MM.1S (cell line): ENCODE data around the gene BOC.

Source experiments
- EZH2phosphoT487 ChIP-seq: fragments of 300-600 bp; sonication (generic); IDR thresholded peaks from 2 replicates; pipeline ENCODE4 v1.6.1; 2018; ENCODE audit warnings: antibody characterized with exemption, low read length
- TF ChIP-seq, protein P1 (sequence below): fragments of 300-600 bp; sonication (generic); IDR thresholded peaks from 2 replicates; pipeline ENCODE4 v1.5.1; 2016; ENCODE audit warnings: antibody characterized with exemption, low read length, mixed read lengths

GRCh38 chr3:113231827-113232253 lies 20.5 kb downstream of the BOC start:
- TF ChIP-seq, protein P1, sequence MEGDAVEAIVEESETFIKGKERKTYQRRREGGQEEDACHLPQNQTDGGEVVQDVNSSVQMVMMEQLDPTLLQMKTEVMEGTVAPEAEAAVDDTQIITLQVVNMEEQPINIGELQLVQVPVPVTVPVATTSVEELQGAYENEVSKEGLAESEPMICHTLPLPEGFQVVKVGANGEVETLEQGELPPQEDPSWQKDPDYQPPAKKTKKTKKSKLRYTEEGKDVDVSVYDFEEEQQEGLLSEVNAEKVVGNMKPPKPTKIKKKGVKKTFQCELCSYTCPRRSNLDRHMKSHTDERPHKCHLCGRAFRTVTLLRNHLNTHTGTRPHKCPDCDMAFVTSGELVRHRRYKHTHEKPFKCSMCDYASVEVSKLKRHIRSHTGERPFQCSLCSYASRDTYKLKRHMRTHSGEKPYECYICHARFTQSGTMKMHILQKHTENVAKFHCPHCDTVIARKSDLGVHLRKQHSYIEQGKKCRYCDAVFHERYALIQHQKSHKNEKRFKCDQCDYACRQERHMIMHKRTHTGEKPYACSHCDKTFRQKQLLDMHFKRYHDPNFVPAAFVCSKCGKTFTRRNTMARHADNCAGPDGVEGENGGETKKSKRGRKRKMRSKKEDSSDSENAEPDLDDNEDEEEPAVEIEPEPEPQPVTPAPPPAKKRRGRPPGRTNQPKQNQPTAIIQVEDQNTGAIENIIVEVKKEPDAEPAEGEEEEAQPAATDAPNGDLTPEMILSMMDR = no peak
- TF ChIP-seq EZH2phosphoT487 = no peak
